GM19099 (cell line): ENCODE results near the gene OR2H2.

Source experiments
- POLR2A ChIP-seq: IDR thresholded peaks from 3 replicates; pipeline ENCODE4 v1.6.1; 2011; ENCODE audit warnings: low read depth; ENCODE audit not compliant: insufficient read length; ENCODE audit errors: extremely low read depth

Gene OR2H2

GRCh38 chr6:29584821-29585220 lies at the start of gene OR2H2:
Gene OR2H2 (plus strand): TSS chr6:29585121. CDS start chr6:29587945, 2,824 bp downstream.
- no peak for TF ChIP-seq POLR2A

GRCh38 chr6:29537714-29538403 lies 47.1 kb upstream of the OR2H2 start:
- no peak for TF ChIP-seq POLR2A

GRCh38 chr6:29547573-29547972 lies 37.3 kb upstream of the OR2H2 start:
- TF ChIP-seq POLR2A, result no peak

- no peak for TF ChIP-seq POLR2A
Observed at GRCh38 chr6:29552512-29553051, 32.3 kb upstream of the OR2H2 start.

- TF ChIP-seq POLR2A, result no peak
Observed at GRCh38 chr6:29553268-29554057, 31.5 kb upstream of the OR2H2 start.

- TF ChIP-seq POLR2A, result no peak
Observed at GRCh38 chr6:29554764-29555163, 30.2 kb upstream of the OR2H2 start.

GRCh38 chr6:29557320-29557719 lies 27.6 kb upstream of the OR2H2 start:
- TF ChIP-seq POLR2A, result no peak

GRCh38 chr6:29558439-29559079 lies 26.4 kb upstream of the OR2H2 start:
- no peak for TF ChIP-seq POLR2A

- TF ChIP-seq POLR2A, result peak; percentile 52
Observed at GRCh38 chr6:29559524-29560287, 25.2 kb upstream of the OR2H2 start, which contains the start of gene UBD. Gene UBD (minus strand): TSS chr6:29559732. CDS start chr6:29559701, 31 bp downstream.

GRCh38 chr6:29561091-29561490 lies 23.8 kb upstream of the OR2H2 start:
- no peak for TF ChIP-seq POLR2A

- TF ChIP-seq POLR2A, result no peak
Observed at GRCh38 chr6:29561606-29562181, 23.2 kb upstream of the OR2H2 start.

GRCh38 chr6:29563435-29563965 lies 21.4 kb upstream of the OR2H2 start:
- no peak for TF ChIP-seq POLR2A

GRCh38 chr6:29564875-29565274 lies 20.0 kb upstream of the OR2H2 start:
- no peak for TF ChIP-seq POLR2A

- no peak for TF ChIP-seq POLR2A
Observed at GRCh38 chr6:29566856-29567255, 18.1 kb upstream of the OR2H2 start.
